Activated naive CD4-positive, alpha-beta T cell treated with anti-CD3 and anti-CD28 coated beads, Interleukin-2, amount 10 ng/mL, durations not matched to agents 7 days and 5 days (primary cell): Measurements from ENCODE around the gene LDLRAP1.
"Not testable (repeated sequence)": the region's sequence is repeated elsewhere in the genome, so short reads cannot be mapped to it uniquely, and the experiment has no call there.

Experiments
- CTCF ChIA-PET: fragments of 350-600 bp; sonication (Branson Sonifier 250); formaldehyde crosslinking; loops from one replicate; lab custom pipeline; 2021; ENCODE audit warnings: antibody characterized with exemption; lab: Charles Lee
- DNase-seq: peaks from one replicate; pipeline ENCODE4 v3.0.0-alpha.2; 2020
- H3K27ac Mint-ChIP-seq: one replicate; pipeline ENCODE4 v1.8.0; 2021; ENCODE audit warnings: mild to moderate bottlenecking, moderate library complexity, mixed read lengths
- H3K27me3 Mint-ChIP-seq: one replicate; pipeline ENCODE4 v1.8.0; 2021; ENCODE audit warnings: mild to moderate bottlenecking, mixed read lengths
- H3K36me3 Mint-ChIP-seq: one replicate; pipeline ENCODE4 v1.8.0; 2021; ENCODE audit warnings: mixed read lengths
- H3K4me1 Mint-ChIP-seq: one replicate; pipeline ENCODE4 v1.8.0; 2021; ENCODE audit warnings: mixed read lengths
- H3K4me3 Mint-ChIP-seq: one replicate; pipeline ENCODE4 v1.8.0; 2021; ENCODE audit warnings: mild to moderate bottlenecking, moderate library complexity, mixed read lengths
- H3K9me3 Mint-ChIP-seq: one replicate; pipeline ENCODE4 v1.8.0; 2021; ENCODE audit warnings: mixed read lengths

Gene LDLRAP1, protein sequence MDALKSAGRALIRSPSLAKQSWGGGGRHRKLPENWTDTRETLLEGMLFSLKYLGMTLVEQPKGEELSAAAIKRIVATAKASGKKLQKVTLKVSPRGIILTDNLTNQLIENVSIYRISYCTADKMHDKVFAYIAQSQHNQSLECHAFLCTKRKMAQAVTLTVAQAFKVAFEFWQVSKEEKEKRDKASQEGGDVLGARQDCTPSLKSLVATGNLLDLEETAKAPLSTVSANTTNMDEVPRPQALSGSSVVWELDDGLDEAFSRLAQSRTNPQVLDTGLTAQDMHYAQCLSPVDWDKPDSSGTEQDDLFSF

DNA sequence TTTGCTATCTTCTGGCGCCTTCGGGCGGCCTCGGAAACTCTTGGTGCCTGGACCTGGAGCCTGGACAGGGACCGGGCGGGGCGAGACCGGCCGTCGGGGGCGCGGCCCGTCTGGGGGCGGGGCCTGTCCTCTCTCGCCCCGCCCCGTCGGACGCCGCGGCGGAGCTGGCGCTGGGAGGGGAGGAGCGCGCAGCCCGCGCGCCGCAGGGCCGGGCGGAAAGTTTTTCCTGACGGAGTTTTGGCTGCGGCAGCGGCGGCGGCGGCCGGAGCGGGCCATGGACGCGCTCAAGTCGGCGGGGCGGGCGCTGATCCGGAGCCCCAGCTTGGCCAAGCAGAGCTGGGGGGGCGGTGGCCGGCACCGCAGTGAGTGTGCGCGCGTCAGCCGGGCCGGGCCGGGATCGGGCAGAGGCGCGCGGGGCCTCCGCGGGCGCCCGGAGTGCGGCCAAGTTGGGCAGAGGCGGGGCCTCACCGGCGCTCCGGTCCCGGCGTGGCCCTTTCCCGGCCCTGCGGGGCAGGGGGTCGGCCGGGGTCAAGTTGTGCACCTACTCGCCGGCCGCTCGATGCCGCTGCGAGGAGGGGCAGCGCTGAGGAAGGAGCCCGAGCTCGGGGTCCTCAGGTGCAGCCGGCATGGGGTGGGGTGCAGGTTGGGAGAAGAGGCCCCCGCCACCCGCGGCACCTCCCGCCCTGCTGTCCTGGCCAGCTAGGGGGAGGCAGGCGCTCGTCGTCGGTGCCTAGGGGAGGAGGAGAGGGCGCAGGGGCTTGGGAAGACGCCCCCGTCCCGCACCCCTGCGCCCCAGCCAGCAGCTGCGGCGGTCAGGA, at the start of gene LDLRAP1:
Gene LDLRAP1, plus strand, starts transcription at position 182 of the 818 bp plus-strand sequence. Its CDS starts 93 bp downstream, at position 275.
- CTCF ChIA-PET, result interaction anchor here (0.9 kb wide), 1 partner anchor 25 kb away, joined by 3 read pairs; no protein-coding TSS in a partner anchor
- H3K9me3 Mint-ChIP-seq, result no peaks in the 10 kb centered on the region
- peaks cover 21% of the 10 kb centered on the region for H3K27me3 Mint-ChIP-seq
- peak; percentile 73 for DNase-seq
- peak within 1 kb of the TSS; percentile 85 for H3K4me3 Mint-ChIP-seq
- peaks cover 44% of the 10 kb centered on the region for H3K4me1 Mint-ChIP-seq
- peak within 1 kb of the TSS; percentile 77 for H3K27ac Mint-ChIP-seq
- peaks cover 16% of the 10 kb centered on the region for H3K36me3 Mint-ChIP-seq

DNA sequence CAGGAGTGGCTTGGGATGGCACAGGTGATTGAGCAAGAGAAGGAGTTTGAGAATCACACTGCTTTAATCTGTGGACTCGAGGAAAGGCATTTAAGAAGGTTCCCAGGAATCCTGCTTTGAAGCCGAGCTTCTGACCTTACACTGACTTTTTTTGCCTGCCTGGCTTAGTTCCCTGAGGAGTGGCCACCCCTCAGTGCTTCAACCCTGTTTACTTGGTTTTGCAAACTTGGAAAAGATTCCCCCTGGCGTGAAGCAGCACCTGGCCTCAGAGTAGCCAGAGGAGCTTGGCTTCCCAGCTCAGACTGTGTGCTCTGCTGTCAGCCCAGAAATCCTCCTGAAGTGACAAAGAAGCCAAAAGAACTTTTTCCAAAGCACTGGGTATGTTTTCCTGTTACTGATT, 48.5 kb upstream of the LDLRAP1 start:
- DNase-seq, result no peak
- H3K4me1 Mint-ChIP-seq, result peaks cover 11% of the 10 kb centered on the region
- no peak overlapping the region for H3K27ac Mint-ChIP-seq
- H3K36me3 Mint-ChIP-seq, result peaks cover 52% of the 10 kb centered on the region
- CTCF ChIA-PET, result no interaction called here
- H3K9me3 Mint-ChIP-seq, result no peaks in the 10 kb centered on the region
- no peaks in the 10 kb centered on the region for H3K27me3 Mint-ChIP-seq
- no peak overlapping the region for H3K4me3 Mint-ChIP-seq

DNA sequence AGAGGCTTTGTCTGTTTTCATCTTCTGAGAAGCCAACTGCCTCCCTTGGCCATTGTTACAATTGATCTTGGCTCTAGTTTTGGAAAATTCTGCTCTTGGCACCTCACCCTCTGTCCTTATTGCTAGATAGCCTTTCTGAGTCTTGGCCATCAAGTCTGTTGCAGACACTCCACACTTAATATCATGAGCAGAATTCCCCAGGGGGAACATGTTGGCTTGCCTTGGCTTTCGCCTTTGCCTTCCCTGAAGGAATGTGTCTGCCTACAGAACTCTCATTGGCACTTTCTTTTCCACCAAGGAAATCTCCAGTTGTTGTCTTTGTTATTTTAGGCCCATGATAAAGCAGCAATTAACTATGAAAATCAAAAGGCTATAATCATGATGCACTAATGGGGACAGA, 42.7 kb upstream of the LDLRAP1 start:
- Mint-ChIP-seq H3K9me3 (no peaks in the 10 kb centered on the region), H3K27me3 (no peaks in the 10 kb centered on the region), H3K4me3 (no peak overlapping the region), H3K36me3 (peaks cover 32% of the 10 kb centered on the region), H3K27ac (peak overlapping the region; percentile 38), H3K4me1 (peaks cover 20% of the 10 kb centered on the region)
- no peak for DNase-seq
- CTCF ChIA-PET, result no interaction called here

DNA sequence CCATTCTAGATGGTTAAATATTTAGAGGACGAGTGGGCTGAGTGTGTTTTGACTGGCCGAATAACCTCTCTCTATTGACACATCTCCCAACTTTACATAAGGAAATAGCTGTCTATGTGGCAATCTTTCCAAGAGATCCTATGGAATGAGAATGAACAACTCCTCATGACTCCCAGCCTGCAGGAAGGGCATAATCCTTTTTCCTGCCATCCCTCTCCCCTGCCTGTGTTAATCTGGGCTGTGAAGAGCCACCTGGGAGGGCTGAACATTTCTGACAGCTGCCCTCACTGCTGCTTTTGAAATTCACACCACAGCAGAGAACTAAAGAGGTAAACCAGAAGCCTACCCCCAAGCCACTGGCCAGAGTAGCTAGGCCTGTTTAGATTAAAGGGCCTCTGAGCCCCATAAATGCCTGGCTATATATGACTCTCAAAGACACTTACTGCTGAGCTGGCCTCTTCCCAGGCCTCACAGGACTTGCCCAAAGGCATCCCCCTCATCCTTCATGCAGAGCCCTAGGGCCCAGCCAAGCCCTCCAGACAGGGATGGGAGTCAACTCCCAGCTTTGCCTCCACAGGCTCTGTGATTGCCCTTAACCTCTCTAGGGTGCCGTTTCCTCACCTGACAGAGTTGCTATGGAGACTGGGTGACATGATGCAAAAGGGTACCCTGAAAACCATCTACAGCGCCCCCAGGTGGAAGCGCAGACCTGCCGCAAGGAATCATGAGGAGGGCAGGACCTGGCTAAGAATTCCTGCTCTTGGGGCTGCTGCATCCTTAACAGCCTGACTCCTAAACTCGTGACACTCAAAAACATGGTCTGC, 42.0 kb upstream of the LDLRAP1 start:
- Mint-ChIP-seq H3K27me3 (no peaks in the 10 kb centered on the region), H3K27ac (no peak overlapping the region), H3K4me1 (peaks cover 27% of the 10 kb centered on the region), H3K4me3 (no peak overlapping the region), H3K9me3 (no peaks in the 10 kb centered on the region), H3K36me3 (peaks cover 31% of the 10 kb centered on the region)
- CTCF ChIA-PET, result interaction anchor here (0.5 to 6.5 kb wide), 5 partner anchors 17 to 894 kb away, joined by 3 to 58 read pairs (median 3); no protein-coding TSS in a partner anchor
- DNase-seq, result peak; percentile 34

DNA sequence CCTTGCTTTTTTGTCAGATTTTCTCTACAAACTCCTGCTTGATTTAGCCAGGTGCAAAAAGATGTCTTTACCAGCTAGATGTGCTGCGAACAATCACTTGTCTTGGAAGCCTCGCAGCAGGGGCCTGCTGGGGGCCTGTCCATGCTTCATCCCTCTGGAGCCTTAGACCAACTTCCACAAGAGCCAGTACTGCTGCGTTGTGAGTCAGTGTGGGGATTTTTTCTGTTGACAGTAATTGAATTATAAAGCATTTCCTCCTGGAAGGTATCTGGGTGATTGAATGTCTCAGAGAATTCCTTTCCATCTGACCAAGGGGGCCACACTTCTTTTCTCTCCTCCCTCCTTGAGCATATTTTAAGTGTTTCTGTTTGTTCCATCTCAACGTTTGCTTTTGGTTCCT, 40.4 kb upstream of the LDLRAP1 start:
- Mint-ChIP-seq H3K27ac (no peak overlapping the region), H3K36me3 (peaks cover 22% of the 10 kb centered on the region), H3K4me3 (no peak overlapping the region), H3K27me3 (peaks cover 6% of the 10 kb centered on the region), H3K9me3 (no peaks in the 10 kb centered on the region), H3K4me1 (peaks cover 27% of the 10 kb centered on the region)
- no peak for DNase-seq
- CTCF ChIA-PET, result interaction anchor here (0.6 to 6.5 kb wide), 4 partner anchors 10 to 306 kb away, joined by 3 to 58 read pairs (median 6); no protein-coding TSS in a partner anchor

DNA sequence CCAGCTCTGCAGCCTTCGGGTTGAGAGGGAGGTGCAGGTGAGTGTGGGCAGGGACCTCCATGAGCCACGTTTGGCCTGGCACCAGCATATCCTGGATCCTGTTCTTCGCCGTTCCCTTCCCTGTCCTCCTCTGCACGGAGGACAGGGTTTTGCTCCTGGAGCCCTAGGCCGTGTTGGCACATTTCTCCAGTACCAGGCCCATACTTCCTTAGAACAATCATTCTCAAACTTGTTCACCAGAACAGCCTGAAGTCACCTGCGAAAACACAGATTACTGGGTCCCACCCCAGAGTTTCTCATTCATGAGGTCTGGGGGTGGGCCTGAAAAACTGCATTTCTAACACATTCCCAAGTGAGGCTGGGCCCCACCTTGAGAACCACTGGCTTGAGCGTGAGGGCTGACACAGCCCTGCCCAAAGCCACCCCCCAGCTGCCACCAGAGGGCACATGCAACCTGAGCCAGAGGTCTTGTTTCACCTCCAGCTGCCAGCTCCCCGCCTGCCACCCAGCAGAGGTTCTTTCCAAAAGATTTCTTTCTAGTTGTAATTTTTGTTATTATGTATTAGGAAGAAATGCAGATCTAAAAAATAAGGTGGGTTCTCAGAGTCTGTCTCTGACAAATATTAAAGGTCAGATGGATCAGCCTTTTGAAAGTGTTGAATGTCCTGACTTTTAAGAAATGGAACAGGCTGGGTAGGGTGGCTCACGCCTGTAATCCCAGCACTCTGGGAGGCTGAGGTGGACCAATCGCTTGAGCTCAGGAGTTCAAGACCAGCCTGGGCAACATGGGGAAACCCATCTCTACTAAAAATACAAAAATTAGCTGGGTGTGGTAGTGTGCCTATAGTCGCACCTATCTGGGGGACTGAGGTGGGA, 39.6 kb upstream of the LDLRAP1 start:
- DNase-seq, result peak; percentile 83
- Mint-ChIP-seq H3K4me1 (peaks cover 27% of the 10 kb centered on the region), H3K9me3 (no peaks in the 10 kb centered on the region), H3K27me3 (peaks cover 6% of the 10 kb centered on the region), H3K27ac (no peak overlapping the region), H3K4me3 (no peak overlapping the region), H3K36me3 (peaks cover 16% of the 10 kb centered on the region)
- CTCF ChIA-PET, result interaction anchor here (0.9 to 6.5 kb wide), 8 partner anchors 10 to 308 kb away, joined by 3 to 58 read pairs (median 4); no protein-coding TSS in a partner anchor

DNA sequence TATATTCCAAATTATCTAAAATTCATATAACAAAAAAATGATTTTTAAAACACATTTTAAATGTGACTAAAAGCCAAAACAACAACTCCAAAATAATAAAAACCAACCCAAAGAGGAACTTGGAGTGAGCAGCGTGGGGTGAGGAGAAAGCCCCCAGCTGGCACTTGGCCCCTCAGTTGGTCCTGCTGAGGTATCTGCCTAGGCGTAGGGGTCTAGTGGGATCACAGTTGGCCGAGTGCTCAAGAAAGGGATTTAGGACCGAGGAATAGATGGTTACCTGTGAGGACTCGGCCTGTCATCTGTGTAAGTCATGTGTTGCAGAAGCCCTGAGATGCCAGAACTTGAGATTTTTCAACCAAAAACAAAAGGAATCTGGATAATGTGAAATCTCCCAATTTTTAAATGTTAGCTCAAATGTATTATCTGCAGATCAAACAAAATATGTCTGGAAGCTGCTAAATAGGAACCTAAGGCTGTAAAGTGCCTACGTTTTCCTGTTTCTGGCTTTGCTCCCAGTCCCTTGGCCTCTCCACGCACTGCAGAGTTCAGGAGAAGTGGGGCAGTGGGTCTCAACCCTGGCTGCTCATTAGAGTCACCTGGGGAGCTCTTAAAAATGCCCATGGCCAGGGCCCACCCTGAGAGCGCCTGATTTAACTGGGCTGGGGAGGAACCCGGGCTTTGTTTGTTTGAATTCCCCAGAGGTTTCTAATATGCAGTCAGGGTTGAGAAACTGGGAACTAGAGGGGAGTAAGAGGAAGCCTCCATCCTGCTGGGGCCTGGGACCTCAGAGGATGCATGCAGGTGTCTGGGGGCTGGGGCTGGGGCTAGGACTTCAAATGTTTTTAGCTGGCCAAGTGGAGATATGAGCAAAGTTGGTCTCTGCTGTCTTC, 38.5 kb upstream of the LDLRAP1 start:
- H3K36me3 Mint-ChIP-seq, result peaks cover 12% of the 10 kb centered on the region
- H3K4me3 Mint-ChIP-seq, result no peak overlapping the region
- peaks cover 6% of the 10 kb centered on the region for H3K27me3 Mint-ChIP-seq
- CTCF ChIA-PET, result interaction anchor here (0.7 to 6.5 kb wide), 8 partner anchors 14 to 307 kb away, joined by 3 to 58 read pairs (median 4); no protein-coding TSS in a partner anchor
- no peak overlapping the region for H3K27ac Mint-ChIP-seq
- DNase-seq, result no peak
- no peaks in the 10 kb centered on the region for H3K9me3 Mint-ChIP-seq
- H3K4me1 Mint-ChIP-seq, result peaks cover 27% of the 10 kb centered on the region

DNA sequence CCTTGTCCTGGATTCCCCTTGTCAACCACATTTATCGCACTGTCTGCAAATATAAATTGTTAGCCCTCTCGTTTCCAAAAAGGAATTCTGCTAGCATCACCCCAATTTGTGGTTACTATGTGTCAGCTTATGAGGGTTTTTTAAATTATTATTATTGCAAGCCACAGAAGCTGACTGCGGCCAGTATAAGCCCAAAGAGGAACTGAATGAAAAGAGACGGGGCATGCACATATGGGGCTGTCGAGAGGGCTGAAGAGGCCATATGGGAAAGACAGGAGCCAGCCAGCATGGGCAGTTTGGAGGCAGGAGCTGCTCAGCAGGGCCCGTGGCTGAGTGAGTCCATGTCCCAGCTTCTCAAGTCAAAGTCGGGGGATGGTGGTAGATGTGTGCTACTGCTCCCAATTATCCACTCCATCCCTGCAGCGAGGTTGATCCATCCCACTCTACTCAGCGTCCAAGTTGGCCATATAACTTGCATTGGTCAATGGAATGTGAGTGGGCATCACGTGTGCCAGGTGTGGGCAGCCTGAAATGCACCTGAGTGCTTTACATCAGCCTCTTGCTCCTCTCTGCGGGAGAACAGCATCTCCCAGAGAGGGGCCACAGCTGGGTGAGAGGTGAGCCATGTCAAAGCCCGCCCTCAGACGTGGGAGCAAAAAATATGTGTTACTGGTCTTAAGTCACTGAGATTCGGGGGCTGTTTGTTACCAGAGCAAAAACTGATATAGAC, 37.6 kb upstream of the LDLRAP1 start:
- Mint-ChIP-seq H3K4me3 (no peak overlapping the region), H3K27ac (peak overlapping the region; percentile 74), H3K9me3 (no peaks in the 10 kb centered on the region), H3K27me3 (peaks cover 6% of the 10 kb centered on the region), H3K4me1 (peaks cover 25% of the 10 kb centered on the region), H3K36me3 (peaks cover 4% of the 10 kb centered on the region)
- CTCF ChIA-PET, result interaction anchor here (1.0 to 6.5 kb wide), 4 partner anchors 13 to 304 kb away, joined by 3 to 58 read pairs (median 7); no protein-coding TSS in a partner anchor
- DNase-seq, result no peak

DNA sequence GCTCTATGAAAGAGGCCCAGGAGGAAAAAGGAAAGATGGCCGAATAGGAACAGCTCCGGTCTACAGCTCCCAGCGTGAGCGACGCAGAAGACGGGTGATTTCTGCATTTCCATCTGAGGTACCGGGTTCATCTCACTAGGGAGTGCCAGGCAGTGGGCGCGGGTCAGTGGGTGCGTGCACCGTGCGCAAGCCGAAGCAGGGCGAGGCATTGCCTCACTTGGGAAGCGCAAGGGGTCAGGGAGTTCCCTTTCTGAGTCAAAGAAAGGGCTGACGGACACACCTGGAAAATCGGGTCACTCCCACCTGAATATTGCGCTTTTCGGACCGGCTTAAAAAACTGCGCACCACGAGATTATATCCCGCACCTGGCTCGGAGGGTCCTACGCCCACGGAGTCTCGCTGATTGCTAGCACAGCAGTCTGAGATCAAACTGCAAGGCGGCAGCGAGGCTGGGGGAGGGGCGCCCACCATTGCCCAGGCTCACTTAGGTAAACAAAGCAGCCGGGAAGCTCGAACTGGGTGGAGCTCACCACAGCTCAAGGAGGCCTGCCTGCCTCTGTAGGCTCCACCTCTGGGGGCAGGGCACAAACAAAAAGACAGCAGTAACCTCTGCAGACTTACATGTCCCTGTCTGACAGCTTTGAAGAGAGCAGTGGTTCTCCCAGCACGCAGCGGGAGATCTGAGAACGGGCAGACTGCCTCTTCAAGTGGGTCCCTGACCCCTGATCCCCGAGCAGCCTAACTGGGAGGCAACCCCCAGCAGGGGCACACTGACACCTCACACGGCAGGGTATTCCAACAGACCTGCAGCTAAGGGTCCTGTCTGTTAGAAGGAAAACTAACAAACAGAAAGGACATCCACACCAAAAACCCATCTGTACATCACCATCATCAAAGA, 36.6 kb upstream of the LDLRAP1 start:
- not testable (repeated sequence) for H3K9me3 Mint-ChIP-seq, H3K27me3 Mint-ChIP-seq, H3K36me3 Mint-ChIP-seq
- peak overlapping the region; percentile 35 for H3K4me3 Mint-ChIP-seq
- peak; percentile 65 for DNase-seq
- peak overlapping the region; percentile 74 for H3K27ac Mint-ChIP-seq
- peaks cover 25% of the 10 kb centered on the region for H3K4me1 Mint-ChIP-seq
- CTCF ChIA-PET, result interaction anchor here (6.5 kb wide), 1 partner anchor 12 kb away, joined by 58 read pairs; no protein-coding TSS in a partner anchor

DNA sequence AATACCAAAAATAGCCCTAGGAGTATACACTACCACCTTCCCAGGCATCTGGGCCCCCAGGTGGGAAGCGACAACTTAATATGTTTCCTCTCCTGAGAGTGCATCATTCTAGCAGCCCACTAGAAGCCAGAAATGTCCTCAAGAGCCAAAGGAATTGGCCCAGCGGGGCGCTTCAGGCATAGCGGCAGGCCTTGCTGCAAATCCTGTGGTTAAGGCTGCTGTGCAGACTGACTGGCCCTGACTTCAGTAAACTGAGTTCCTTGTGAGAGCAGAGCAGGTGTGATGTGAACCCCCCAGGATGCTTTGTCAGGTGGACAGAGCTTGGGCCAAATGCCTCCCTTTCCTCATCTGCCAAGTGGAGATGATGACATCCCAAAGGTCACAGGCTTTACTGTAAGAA, 29.7 kb upstream of the LDLRAP1 start:
- no peaks in the 10 kb centered on the region for H3K9me3 Mint-ChIP-seq
- no peaks in the 10 kb centered on the region for H3K36me3 Mint-ChIP-seq
- H3K4me1 Mint-ChIP-seq, result no peaks in the 10 kb centered on the region
- H3K27ac Mint-ChIP-seq, result no peak overlapping the region
- no peak overlapping the region for H3K4me3 Mint-ChIP-seq
- H3K27me3 Mint-ChIP-seq, result peaks cover 33% of the 10 kb centered on the region
- CTCF ChIA-PET, result interaction anchor here (0.7 to 1.9 kb wide), 2 partner anchors 10 to 27 kb away, joined by 4 read pairs; no protein-coding TSS in a partner anchor
- no peak for DNase-seq

DNA sequence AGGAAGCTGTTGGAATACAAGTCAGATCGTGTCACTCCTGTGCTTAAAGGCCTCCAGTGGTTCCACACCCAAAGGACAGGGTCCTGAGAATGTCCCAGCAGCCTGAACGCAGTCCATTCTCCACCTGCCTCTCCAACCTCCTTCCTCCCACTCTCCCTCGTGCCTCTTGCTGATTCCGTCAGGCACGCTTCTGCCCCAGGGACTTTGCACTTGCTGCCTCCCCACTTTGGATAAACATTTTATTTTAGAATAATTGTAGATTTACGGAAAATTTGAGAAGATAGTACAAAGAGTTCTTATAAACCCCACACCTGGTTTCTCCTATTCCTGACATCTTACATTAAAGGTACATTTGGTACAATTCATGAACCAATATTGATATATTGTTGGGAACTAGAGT, 28.4 kb upstream of the LDLRAP1 start:
- CTCF ChIA-PET, result interaction anchor here (8.1 kb wide), 1 partner anchor 11 kb away, joined by 58 read pairs; no protein-coding TSS in a partner anchor
- H3K36me3 Mint-ChIP-seq, result no peaks in the 10 kb centered on the region
- no peaks in the 10 kb centered on the region for H3K4me1 Mint-ChIP-seq
- no peak overlapping the region for H3K4me3 Mint-ChIP-seq
- peaks cover 33% of the 10 kb centered on the region for H3K27me3 Mint-ChIP-seq
- H3K9me3 Mint-ChIP-seq, result no peaks in the 10 kb centered on the region
- H3K27ac Mint-ChIP-seq, result no peak overlapping the region
- no peak for DNase-seq
